GM19099 (cell line): ENCODE measurements around the gene CRK.

Source experiments
- POLR2A ChIP-seq: IDR thresholded peaks from 3 replicates; pipeline ENCODE4 v1.6.1; 2011; ENCODE audit warnings: low read depth; ENCODE audit not compliant: insufficient read length; ENCODE audit errors: extremely low read depth

CRK gene

GRCh38 chr17:1391577-1391976, 64.5 kb downstream of the CRK start:
- no peak for TF ChIP-seq POLR2A

GRCh38 chr17:1390432-1391367, 65.3 kb downstream of the CRK start:
- no peak for TF ChIP-seq POLR2A

GRCh38 chr17:1386265-1386664, 69.8 kb downstream of the CRK start:
- no peak for TF ChIP-seq POLR2A

- TF ChIP-seq POLR2A = no peak
Measured at GRCh38 chr17:1385861-1386260, 70.2 kb downstream of the CRK start.

- TF ChIP-seq POLR2A = no peak
Measured at GRCh38 chr17:1384905-1385435, 71.1 kb downstream of the CRK start.

- TF ChIP-seq POLR2A = no peak
Measured at GRCh38 chr17:1379930-1380313, 76.1 kb downstream of the CRK start.

GRCh38 chr17:1379208-1379929, 76.7 kb downstream of the CRK start:
- TF ChIP-seq POLR2A = no peak

- TF ChIP-seq POLR2A = no peak
Measured at GRCh38 chr17:1377334-1377733, 78.7 kb downstream of the CRK start.

GRCh38 chr17:1376061-1376460, 80.0 kb downstream of the CRK start:
- TF ChIP-seq POLR2A = no peak

GRCh38 chr17:1375615-1376014, 80.4 kb downstream of the CRK start:
- TF ChIP-seq POLR2A = no peak

- no peak for TF ChIP-seq POLR2A
Measured at GRCh38 chr17:1374431-1375177, 81.4 kb downstream of the CRK start.

- TF ChIP-seq POLR2A = no peak
Measured at GRCh38 chr17:1373707-1374237, 82.3 kb downstream of the CRK start.

- TF ChIP-seq POLR2A = no peak
Measured at GRCh38 chr17:1372618-1373017, 83.4 kb downstream of the CRK start.

- no peak for TF ChIP-seq POLR2A
Measured at GRCh38 chr17:1371893-1372590, 84.0 kb downstream of the CRK start.
